ENCODE results near the gene HIVEP3. TPM values are rescaled to one million over a fixed set of nuclear protein-coding genes. Genes with fewer than 3 reads are reported as not detected.
A peak's percentile ranks its signal among the peaks of the same experiment; 100 is the strongest.

Gene HIVEP3
- total and polyA plus RNA-seq, 2 experiments from 2014 or later, result 0.57 to 5.9 TPM

GRCh38 chr1:41827991-41828570 is 90.6 kb downstream of the HIVEP3 start:
- no peak overlapping the region for H3K4me2 ChIP-seq
- no peaks in the 10 kb centered on the region for H3K9me3 ChIP-seq (ENCODE audit: low read depth)
- H3K36me3 ChIP-seq (replicated peaks; ENCODE audit: insufficient read depth, low read depth), result no peaks in the 10 kb centered on the region
- H3K4me3 ChIP-seq, result no peak overlapping the region
- no peaks in the 10 kb centered on the region for H3K9me2 ChIP-seq (replicated peaks; ENCODE audit: insufficient read depth)
- H3K27me3 ChIP-seq, result peaks cover 4% of the 10 kb centered on the region
- TF ChIP-seq EZH2phosphoT487 (IDR thresholded peaks at IDR 0.05; ENCODE audit: low read depth, severe bottlenecking, unreplicated experiment) (no peak), EZH2 (IDR thresholded peaks at IDR 0.05; ENCODE audit: borderline replicate concordance) (no peak)
- TF ChIP-seq, protein P1, sequence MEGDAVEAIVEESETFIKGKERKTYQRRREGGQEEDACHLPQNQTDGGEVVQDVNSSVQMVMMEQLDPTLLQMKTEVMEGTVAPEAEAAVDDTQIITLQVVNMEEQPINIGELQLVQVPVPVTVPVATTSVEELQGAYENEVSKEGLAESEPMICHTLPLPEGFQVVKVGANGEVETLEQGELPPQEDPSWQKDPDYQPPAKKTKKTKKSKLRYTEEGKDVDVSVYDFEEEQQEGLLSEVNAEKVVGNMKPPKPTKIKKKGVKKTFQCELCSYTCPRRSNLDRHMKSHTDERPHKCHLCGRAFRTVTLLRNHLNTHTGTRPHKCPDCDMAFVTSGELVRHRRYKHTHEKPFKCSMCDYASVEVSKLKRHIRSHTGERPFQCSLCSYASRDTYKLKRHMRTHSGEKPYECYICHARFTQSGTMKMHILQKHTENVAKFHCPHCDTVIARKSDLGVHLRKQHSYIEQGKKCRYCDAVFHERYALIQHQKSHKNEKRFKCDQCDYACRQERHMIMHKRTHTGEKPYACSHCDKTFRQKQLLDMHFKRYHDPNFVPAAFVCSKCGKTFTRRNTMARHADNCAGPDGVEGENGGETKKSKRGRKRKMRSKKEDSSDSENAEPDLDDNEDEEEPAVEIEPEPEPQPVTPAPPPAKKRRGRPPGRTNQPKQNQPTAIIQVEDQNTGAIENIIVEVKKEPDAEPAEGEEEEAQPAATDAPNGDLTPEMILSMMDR (IDR thresholded peaks at IDR 0.05; ENCODE audit: poor library complexity), result no peak
- no peak for DNase-seq (ENCODE audit: low spot score)
- H3K4me1 ChIP-seq (ENCODE audit: insufficient read depth), result peaks cover 6% of the 10 kb centered on the region
- 82% methylated on average over 4 of the region's 4 CpGs for WGBS (ENCODE audit: low lambda C conversion rate, missing lambda C conversion rate)
- H4K20me1 ChIP-seq (ENCODE audit: insufficient read depth, poor library complexity, severe bottlenecking), result no peaks in the 10 kb centered on the region
- no peak overlapping the region for H2AFZ ChIP-seq
- no peaks in the 10 kb centered on the region for H3K79me2 ChIP-seq
- H3K27ac ChIP-seq, result no peak overlapping the region

GRCh38 chr1:41823471-41823870 is 95.3 kb downstream of the HIVEP3 start:
- no peak overlapping the region for H3K4me2 ChIP-seq

DNA sequence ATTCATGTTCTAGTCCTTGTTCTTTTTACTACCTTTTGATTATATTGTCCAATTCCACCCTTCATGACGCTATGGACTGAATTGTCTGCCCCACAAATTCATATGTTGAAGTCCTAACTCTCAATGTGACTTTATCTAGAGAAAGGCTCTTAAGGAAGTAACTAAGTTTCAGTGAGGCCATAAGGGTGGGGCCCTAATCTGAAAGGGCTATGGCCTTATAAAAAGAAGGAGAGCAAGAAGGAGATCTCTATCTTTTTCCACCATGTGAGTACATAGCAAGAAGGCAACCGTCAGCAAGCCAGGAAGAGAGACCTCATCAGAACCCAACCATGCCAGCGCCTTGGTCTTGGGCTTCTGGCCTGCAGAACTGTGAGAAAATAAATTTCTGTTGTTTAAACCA is 95.9 kb downstream of the HIVEP3 start:
- H3K9me3 ChIP-seq (ENCODE audit: low read depth), result no peaks in the 10 kb centered on the region
- H2AFZ ChIP-seq, result no peak overlapping the region
- no peak overlapping the region for H3K4me2 ChIP-seq
- H3K27me3 ChIP-seq, result no peaks in the 10 kb centered on the region
- H3K36me3 ChIP-seq (replicated peaks; ENCODE audit: insufficient read depth, low read depth), result no peaks in the 10 kb centered on the region
- H3K9me2 ChIP-seq (replicated peaks; ENCODE audit: insufficient read depth), result no peaks in the 10 kb centered on the region
- H3K79me2 ChIP-seq, result no peaks in the 10 kb centered on the region
- TF ChIP-seq, protein P1 (IDR thresholded peaks at IDR 0.05; ENCODE audit: poor library complexity), result no peak
- no peak for TF ChIP-seq EZH2 (IDR thresholded peaks at IDR 0.05; ENCODE audit: borderline replicate concordance)
- TF ChIP-seq EZH2phosphoT487 (IDR thresholded peaks at IDR 0.05; ENCODE audit: low read depth, severe bottlenecking, unreplicated experiment), result no peak
- 91% methylated on average over 3 of the region's 3 CpGs for WGBS (ENCODE audit: low lambda C conversion rate, missing lambda C conversion rate)
- H4K20me1 ChIP-seq (ENCODE audit: insufficient read depth, poor library complexity, severe bottlenecking), result no peaks in the 10 kb centered on the region
- DNase-seq (ENCODE audit: low spot score), result no peak
- H3K4me1 ChIP-seq (ENCODE audit: insufficient read depth), result peaks cover 8% of the 10 kb centered on the region
- no peak overlapping the region for H3K4me3 ChIP-seq
- H3K27ac ChIP-seq, result no peak overlapping the region

More at GRCh38 chr1:41823471-41823870, 95.3 kb downstream of the HIVEP3 start:
- Histone ChIP-seq H3K9me3 (ENCODE audit: low read depth) (no peaks in the 10 kb centered on the region), H3K79me2 (no peaks in the 10 kb centered on the region), H3K27me3 (peaks cover 4% of the 10 kb centered on the region), H3K27ac (peak overlapping the region; percentile 25), H3K36me3 (replicated peaks; ENCODE audit: insufficient read depth, low read depth) (no peaks in the 10 kb centered on the region), H3K9me2 (replicated peaks; ENCODE audit: insufficient read depth) (no peaks in the 10 kb centered on the region), H3K4me1 (ENCODE audit: insufficient read depth) (peaks cover 8% of the 10 kb centered on the region), H3K4me3 (no peak overlapping the region), H2AFZ (no peak overlapping the region), H4K20me1 (ENCODE audit: insufficient read depth, poor library complexity, severe bottlenecking) (no peaks in the 10 kb centered on the region)
- TF ChIP-seq, protein P1 (IDR thresholded peaks at IDR 0.05; ENCODE audit: poor library complexity), result no peak
- no peak for TF ChIP-seq EZH2 (IDR thresholded peaks at IDR 0.05; ENCODE audit: borderline replicate concordance)
- no peak for TF ChIP-seq EZH2phosphoT487 (IDR thresholded peaks at IDR 0.05; ENCODE audit: low read depth, severe bottlenecking, unreplicated experiment)
- WGBS (ENCODE audit: low lambda C conversion rate, missing lambda C conversion rate), result 42% methylated on average over 4 of the region's 4 CpGs
- DNase-seq (ENCODE audit: low spot score), result no peak
